ENCODE measurements around the gene VNN1.

The VNN1 gene

DNA sequence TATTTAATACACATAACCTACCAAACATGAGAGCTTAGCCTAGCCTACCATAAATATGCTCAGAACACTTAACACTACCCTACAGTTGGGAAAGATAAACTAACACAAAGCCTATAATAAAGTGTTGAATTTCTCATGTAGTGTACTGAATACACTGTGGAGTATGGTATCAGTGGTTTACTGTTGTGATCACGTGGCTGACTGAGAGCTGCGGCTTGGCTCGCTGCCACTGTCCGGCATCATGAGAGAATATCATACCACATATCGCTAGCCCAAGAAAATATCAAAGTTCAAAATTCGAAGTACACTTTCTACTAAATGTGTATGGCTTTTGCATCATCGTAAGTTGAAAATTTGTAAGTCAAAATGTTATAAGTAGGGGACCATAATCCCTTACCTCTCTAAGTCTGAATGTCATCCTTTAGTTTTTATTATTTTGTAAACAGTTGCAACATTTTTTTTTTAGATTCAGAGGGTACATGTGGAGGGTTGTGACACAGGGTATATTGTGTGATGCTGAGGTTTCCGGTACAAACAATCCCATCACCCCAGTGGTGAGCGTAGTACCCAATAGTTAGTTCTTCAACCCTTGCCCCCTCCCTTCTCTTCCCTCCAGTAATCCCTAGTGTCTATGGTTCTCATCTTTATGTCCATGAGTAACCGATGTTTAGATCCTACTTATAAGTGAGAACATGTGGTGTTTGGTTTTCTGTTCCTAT lies 40.3 kb downstream of the VNN1 start:
- no peak for DNase-seq (ENCODE audit: low read depth, low spot score)
- no peak overlapping the region for H3K4me3 ChIP-seq (ENCODE audit: low read depth, low read length)
- TF ChIP-seq, protein P1, sequence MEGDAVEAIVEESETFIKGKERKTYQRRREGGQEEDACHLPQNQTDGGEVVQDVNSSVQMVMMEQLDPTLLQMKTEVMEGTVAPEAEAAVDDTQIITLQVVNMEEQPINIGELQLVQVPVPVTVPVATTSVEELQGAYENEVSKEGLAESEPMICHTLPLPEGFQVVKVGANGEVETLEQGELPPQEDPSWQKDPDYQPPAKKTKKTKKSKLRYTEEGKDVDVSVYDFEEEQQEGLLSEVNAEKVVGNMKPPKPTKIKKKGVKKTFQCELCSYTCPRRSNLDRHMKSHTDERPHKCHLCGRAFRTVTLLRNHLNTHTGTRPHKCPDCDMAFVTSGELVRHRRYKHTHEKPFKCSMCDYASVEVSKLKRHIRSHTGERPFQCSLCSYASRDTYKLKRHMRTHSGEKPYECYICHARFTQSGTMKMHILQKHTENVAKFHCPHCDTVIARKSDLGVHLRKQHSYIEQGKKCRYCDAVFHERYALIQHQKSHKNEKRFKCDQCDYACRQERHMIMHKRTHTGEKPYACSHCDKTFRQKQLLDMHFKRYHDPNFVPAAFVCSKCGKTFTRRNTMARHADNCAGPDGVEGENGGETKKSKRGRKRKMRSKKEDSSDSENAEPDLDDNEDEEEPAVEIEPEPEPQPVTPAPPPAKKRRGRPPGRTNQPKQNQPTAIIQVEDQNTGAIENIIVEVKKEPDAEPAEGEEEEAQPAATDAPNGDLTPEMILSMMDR (IDR thresholded peaks at IDR 0.05; ENCODE audit: insufficient read depth, low read length, missing control alignments): no peak
- ChIA-PET POLR2A (no interaction called here), CTCF (interaction anchor here (5.9 kb wide), 1 partner anchor 126 kb away, joined by 62 read pairs; the partner anchor contains the start of gene SLC18B1)

DNA sequence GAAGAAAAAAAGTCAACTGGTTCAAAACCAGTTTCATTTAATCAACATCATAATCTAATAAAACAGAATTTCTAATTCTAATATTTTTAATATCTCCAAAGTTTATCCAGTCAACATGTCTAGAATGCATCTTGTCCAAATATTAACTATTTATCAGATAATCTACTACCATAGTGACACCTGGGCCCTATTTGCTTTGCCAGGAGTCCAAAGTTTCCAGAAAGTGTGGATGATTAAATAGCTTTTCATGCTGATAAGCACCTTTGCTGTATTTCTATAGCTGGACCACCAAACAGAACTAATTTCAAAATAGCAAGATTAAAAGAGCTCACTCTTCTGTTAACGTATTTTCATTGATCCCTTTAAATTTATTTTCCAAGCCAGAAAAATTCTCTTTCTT lies 42.6 kb downstream of the VNN1 start:
- no peak for DNase-seq (ENCODE audit: low read depth, low spot score)
- TF ChIP-seq, protein P1 (IDR thresholded peaks at IDR 0.05; ENCODE audit: insufficient read depth, low read length, missing control alignments): no peak
- H3K4me3 ChIP-seq (ENCODE audit: low read depth, low read length): no peak overlapping the region
- ChIA-PET POLR2A (no interaction called here), CTCF (interaction anchor here (1.3 to 5.9 kb wide), 6 partner anchors 17 to 138 kb away, joined by 4 to 62 read pairs (median 10); partner anchors contain the start of gene SLC18B1)

DNA sequence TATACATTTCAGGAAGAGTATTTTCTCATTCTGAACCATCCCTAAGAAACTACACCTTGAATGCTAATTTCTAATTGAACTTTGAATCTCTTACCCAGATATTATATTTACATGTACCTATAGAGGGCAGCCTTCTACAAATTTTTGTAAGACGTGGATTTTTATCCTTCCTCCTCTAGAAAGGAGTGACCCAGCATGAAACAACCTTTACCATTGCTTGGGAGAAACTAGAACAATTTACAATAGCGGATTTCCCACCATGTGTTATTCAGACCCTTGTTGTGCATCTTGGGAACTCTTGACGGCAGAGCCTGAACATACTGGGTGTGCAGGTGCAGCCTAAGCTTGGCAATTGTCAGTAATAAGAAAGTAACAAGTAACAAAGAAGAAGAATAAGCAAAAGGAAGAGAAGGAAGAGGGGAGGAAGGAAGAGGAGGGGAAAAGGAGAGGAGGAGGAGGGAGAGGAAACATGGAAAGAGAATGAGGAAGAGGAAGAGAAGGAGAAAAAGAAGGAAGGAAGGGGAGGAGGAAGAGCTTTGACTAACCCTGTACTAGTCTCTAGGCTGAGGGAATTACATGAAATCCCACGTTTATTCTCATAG lies 44.1 kb downstream of the VNN1 start:
- H3K4me3 ChIP-seq (ENCODE audit: low read depth, low read length): no peak overlapping the region
- CTCF ChIA-PET: interaction anchor here (0.6 to 5.9 kb wide), 28 partner anchors 10 to 1137 kb away, joined by 3 to 62 read pairs (median 4); partner anchors contain the start of genes SLC18B1 and TAAR1
- no peak for DNase-seq (ENCODE audit: low read depth, low spot score)
- POLR2A ChIA-PET: no interaction called here
- TF ChIP-seq, protein P1 (IDR thresholded peaks at IDR 0.05; ENCODE audit: insufficient read depth, low read length, missing control alignments): no peak

DNA sequence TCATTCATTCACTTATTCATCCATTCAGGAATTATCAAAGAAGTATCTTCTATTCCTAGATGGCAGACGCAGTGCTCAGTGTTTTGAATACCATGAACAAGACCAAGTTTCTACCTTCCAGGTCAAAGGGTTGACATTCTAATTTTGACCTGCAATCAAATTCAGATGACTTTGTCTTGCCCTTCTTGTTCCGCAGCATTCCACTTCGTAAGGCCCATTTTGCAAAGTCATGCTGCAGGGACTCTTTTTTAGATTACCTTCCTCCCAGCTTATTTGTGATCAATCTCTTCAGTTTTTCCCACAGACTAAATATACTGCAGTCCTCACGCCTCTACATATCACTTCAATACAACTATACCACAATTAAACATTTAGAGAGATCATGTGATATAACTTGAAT lies 47.7 kb downstream of the VNN1 start:
- TF ChIP-seq, protein P1 (IDR thresholded peaks at IDR 0.05; ENCODE audit: insufficient read depth, low read length, missing control alignments): no peak
- DNase-seq (ENCODE audit: low read depth, low spot score): no peak
- CTCF ChIA-PET: interaction anchor here (0.9 kb wide), 1 partner anchor 133 kb away, joined by 3 read pairs; no protein-coding TSS in a partner anchor
- H3K4me3 ChIP-seq (ENCODE audit: low read depth, low read length): no peak overlapping the region
- POLR2A ChIA-PET: no interaction called here

DNA sequence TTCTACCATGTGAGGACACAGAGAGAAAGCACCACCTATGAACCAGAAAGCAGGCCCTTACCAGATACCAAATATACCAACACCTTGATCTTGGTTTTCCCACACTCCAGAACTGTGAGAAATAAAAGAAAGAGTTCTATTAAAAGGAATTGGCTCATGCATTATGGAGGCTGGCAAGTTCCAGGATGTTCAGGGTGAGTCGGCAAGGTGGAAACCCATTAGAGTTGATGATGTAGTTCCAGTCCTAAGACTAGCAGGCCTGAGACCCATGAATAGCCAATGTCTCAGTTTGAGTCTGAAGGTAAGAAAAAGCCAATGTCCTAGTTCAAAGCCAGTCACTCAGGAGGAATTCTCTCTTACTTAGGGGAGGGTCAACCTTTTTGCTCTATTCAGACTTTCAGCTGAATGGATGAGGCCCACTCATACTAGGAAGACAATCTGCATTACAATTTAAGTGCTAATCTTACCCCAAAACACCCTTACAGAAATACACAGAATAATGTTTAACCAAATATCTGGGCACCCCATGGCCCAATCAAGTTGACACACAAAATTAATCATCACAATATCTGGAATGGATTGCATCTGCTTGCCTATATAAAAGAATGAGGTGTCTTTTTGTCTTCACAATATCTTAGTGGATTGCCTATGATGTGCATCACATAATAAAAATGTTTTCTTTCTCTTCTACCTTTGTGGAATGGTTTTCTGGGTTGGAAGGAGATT lies 49.4 kb downstream of the VNN1 start:
- POLR2A ChIA-PET: no interaction called here
- no peak for DNase-seq (ENCODE audit: low read depth, low spot score)
- CTCF ChIA-PET: interaction anchor here (0.6 kb wide), 1 partner anchor 122 kb away, joined by 3 read pairs; no protein-coding TSS in a partner anchor
- no peak overlapping the region for H3K4me3 ChIP-seq (ENCODE audit: low read depth, low read length)
- TF ChIP-seq, protein P1 (IDR thresholded peaks at IDR 0.05; ENCODE audit: insufficient read depth, low read length, missing control alignments): no peak

DNA sequence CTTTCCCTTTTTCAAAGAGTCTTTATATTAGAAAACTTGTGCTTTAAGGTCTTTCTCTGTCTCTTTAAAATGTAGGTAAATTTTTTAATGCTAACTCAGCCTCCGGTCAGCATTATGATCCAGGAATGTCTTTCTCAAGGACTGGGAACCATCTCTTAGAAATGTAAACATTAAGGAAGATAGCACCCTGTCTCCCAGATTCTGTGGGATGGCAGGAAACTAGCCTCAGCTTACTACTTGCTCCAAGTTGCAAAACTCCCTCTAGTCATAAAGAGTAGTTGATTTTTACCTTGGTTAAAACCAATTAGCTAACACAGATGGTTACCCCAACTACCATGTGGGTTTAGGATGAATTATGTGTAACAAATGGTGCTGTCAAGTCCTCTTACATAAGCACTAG lies 50.2 kb downstream of the VNN1 start:
- POLR2A ChIA-PET: no interaction called here
- TF ChIP-seq, protein P1 (IDR thresholded peaks at IDR 0.05; ENCODE audit: insufficient read depth, low read length, missing control alignments): no peak
- DNase-seq (ENCODE audit: low read depth, low spot score): no peak
- no peak overlapping the region for H3K4me3 ChIP-seq (ENCODE audit: low read depth, low read length)
- CTCF ChIA-PET: no interaction called here
